Activated CD8-positive, alpha-beta memory T cell treated with anti-CD3 and anti-CD28 coated beads for 36 hours (primary cell): ENCODE measurements around the gene ADCY3. TPM values are rescaled to one million over a fixed set of nuclear protein-coding genes. Genes with fewer than 3 reads are reported as not detected.

Experiments used
- CTCF ChIA-PET: fragments of 350-600 bp; sonication (Branson Sonifier 250); formaldehyde crosslinking; loops from one replicate; lab custom pipeline; 2021; ENCODE audit warnings: antibody characterized with exemption; lab: Charles Lee
- POLR2A ChIA-PET: fragments of 350-600 bp; sonication (Branson Sonifier 250); formaldehyde crosslinking; loops from one replicate; lab custom pipeline; 2021; ENCODE audit warnings: antibody characterized with exemption; lab: Charles Lee
- total RNA-seq, 2 experiments: library from RNA; stranded (reverse); gene quantifications; one replicate each; pipeline ENCODE4 v1.2.3, GENCODE V29; 2021

ADCY3 gene
- total RNA-seq, 2 experiments from 2014 or later: 87.0 to 88.5 TPM

GRCh38 chr2:24826773-24827145 is 93.3 kb downstream of the ADCY3 start:
- ChIA-PET CTCF (interaction anchor here (1.2 to 3.9 kb wide), 4 partner anchors 17 to 417 kb away, joined by 3 to 41 read pairs (median 8); partner anchors contain the start of genes CENPO and PTRHD1), POLR2A (no interaction called here)

DNA sequence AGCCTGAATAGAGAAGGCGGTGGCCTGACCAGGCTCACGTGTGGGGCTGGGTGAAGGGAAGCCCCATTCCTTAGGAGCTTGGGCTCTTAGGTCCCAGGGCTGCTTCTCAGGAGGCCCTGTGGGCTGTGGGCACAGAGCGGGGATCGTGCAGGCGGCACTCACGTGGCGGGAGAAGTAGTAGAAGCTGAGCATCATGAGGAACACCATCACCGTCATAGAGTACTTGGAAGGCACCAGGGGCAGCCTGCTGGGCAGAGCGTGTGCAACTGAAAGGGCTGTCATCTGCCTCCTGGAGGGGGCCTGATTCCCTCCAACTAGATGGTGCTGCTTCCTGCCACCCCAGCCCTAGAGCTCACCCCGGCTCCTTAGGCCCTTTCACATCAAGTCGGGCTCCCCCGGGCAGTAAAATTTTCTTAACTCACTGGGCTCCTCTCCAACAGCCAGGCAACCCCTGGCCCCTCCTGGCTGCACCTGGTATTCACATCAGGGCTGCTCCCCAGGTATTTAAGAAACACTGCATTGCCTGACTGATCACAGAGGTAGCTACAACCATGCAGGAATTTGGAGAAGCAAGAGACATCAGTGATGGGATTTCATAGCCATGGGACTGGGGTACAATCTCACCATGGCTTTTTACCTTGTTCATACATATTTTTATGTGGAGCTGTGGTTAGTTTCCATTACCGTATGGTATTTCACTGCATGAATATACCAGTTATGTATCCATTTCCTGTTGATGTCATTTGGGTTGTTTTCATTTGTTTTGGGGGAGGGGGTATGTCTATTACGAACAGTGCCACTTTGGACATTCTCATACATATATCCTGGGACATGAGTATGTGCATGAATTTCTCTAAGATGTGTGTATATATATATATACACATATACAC is 93.9 kb downstream of the ADCY3 start:
- CTCF ChIA-PET: interaction anchor here (1.5 to 3.9 kb wide), 3 partner anchors 11 to 417 kb away, joined by 3 to 41 read pairs (median 10); partner anchors contain the start of genes CENPO and PTRHD1
- POLR2A ChIA-PET: no interaction called here

DNA sequence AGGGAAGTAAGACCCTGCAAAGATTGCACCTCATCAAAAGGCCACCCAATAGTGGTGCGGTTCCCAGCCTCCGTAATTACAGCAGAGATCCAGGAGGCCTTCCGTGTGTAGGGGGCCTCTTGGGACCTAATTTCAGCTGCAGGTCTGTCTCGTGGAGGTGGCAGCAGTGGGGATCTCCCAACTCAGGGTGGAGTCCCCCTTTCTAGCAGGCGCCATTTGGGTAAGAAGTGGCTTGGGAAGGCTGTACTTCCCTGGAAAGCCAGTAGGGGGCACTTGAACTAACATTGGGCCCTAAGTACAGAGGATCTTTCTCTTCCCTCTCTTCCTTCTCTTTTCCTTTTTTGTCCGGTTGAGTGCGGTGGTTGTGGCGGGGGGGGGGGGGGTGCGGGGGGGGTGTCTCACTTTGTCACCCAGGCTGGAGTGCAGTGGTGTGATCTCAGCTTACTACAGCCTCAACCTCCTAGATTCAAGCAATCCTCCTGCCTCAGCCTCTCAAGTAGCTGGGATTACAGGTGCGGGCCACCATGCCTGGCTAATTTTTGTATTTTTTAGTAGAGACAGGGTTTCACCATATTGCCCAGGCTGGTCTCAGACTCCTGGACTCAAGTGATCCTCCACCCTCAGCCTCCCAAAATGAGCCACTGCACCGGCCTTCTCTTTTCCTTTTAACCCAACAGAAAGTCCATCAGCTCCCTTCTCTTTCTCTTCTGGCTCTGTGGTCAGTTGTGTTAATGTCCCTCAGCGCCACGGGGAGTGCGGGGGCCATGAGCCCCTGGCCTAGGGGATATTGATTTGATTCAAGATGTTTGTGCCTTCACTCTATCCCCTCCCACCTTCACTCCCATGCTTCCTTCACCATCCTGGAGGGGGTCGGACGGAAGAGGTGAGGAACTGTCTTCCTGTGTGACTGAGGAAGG is 94.8 kb downstream of the ADCY3 start:
- ChIA-PET POLR2A (no interaction called here), CTCF (interaction anchor here (1.5 kb wide), 1 partner anchor 12 kb away, joined by 3 read pairs; no protein-coding TSS in a partner anchor)

- ChIA-PET POLR2A (no interaction called here), CTCF (no interaction called here)
Measured at GRCh38 chr2:24824071-24824588, 95.9 kb downstream of the ADCY3 start.

DNA sequence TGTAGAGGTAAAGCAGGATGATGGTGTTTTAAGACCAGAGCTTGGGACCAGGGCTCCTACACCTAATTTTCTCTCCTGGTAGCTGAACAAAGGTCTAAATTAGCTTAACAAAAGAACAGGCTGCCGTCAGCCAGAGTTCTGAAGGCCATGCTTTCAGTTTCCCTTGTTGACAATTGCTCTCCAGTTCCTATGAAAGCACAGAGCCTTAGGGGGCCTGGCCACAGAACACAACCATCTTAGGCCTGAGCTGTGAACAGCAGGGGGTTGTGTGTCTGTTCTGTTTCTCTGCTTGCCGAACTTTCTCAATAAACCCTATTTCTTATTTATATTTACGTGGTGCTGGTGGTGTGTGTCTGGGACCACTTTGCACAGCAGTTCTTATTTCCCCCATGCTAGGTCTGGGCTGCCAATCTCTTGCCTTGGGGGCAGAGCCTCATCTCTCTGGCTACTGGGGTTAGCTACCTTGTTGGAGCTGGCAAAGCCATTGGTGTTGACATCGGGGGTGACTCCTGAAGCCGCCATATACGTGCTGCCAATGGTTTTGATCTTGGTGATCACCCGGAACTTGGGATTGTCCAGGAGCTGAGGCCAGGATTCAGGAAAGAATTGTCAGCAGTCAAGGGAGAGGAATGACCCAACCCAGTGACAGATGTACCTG is 97.9 kb downstream of the ADCY3 start:
- CTCF ChIA-PET: no interaction called here
- POLR2A ChIA-PET: no interaction called here

DNA sequence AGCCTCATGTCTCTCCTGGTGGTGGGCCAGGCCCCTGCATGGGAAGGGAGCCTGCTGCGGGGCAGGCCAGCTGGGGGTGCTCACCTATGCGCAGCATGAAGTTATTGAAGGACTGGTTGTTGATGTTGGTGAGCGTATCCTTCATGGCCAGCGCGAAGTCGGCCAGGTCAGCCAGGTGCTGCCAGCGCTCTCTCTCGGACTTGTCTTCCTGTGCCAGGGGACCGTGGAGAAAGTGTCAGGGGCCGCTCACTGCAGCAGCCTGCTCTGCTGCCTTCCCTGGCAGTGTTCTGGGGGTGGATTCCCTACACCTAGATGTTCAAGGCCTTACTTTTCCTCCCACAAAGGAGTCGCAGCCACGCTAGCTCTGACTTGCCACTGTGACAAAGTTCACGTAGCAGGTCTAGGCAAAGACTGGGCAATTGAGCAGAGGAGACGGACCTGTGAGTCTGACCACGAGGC is 98.6 kb downstream of the ADCY3 start:
- CTCF ChIA-PET: no interaction called here
- POLR2A ChIA-PET: no interaction called here

DNA sequence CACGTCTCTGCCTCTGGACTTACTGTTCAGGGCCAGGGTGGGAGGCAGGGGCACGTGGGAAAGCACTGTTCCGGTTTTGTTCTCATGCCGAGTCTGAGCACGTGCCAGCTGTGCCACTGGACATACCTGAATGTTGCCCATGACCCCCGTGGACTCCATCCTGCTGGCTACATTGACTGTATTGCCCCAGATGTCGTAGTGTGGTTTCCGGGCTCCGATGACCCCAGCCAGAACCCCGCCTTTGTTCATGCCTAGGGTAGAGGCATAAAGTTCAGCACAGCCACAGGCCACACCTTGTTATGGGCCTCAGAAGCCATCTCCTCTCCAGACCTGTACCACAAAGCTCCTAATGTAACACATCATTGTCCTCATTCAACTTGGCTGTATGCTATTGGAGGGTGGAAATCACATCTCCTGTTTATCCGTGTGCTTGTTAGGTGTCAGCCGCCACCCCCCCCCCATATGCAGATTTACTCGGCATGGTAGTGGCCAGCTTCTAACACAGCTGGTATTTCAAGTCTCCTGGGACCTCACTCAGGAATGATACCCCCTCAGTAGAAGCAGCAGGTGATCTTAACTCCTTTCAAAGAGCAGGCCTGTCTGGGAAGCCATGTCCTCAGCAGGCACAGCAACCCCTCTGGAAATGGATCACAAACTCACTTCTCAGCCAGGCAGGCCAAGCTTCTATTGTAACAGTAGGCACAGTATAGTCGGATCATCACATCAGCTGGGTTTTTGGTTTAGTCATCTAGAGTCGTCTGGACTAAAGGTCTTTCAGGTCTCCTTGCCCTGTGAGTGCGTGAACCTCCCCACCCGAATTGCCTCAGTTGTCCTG is 99.2 kb downstream of the ADCY3 start:
- ChIA-PET POLR2A (interaction anchor here (1.1 kb wide), 1 partner anchor 309 kb away, joined by 3 read pairs; no protein-coding TSS in a partner anchor), CTCF (interaction anchor here (1.1 kb wide), 1 partner anchor 376 kb away, joined by 3 read pairs; no protein-coding TSS in a partner anchor)

DNA sequence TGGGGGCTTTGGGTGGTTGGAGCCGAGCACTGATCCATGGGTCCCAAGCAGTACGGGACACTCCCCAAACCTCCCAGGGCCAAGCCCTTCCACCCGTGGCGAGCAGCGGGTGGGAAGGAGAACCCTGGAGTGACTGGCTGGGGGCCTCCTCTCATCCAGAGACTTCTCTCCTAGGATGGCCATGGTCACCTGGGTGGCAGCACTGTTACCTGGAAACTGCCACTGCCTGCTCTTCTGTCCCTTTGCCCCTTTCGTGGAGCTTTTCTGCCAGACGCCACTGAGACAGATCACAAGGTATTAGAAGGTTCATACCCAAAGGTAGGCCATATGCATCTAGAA is 99.9 kb downstream of the ADCY3 start:
- ChIA-PET POLR2A (interaction anchor here (1.1 kb wide), 1 partner anchor 308 kb away, joined by 3 read pairs; no protein-coding TSS in a partner anchor), CTCF (interaction anchor here (1.1 kb wide), 1 partner anchor 376 kb away, joined by 3 read pairs; no protein-coding TSS in a partner anchor)

- POLR2A ChIA-PET: interaction anchor here (1.1 kb wide), 1 partner anchor 307 kb away, joined by 3 read pairs; no protein-coding TSS in a partner anchor
- CTCF ChIA-PET: interaction anchor here (1.1 kb wide), 1 partner anchor 377 kb away, joined by 3 read pairs; no protein-coding TSS in a partner anchor
Measured at GRCh38 chr2:24819442-24820174, 100.4 kb downstream of the ADCY3 start.

DNA sequence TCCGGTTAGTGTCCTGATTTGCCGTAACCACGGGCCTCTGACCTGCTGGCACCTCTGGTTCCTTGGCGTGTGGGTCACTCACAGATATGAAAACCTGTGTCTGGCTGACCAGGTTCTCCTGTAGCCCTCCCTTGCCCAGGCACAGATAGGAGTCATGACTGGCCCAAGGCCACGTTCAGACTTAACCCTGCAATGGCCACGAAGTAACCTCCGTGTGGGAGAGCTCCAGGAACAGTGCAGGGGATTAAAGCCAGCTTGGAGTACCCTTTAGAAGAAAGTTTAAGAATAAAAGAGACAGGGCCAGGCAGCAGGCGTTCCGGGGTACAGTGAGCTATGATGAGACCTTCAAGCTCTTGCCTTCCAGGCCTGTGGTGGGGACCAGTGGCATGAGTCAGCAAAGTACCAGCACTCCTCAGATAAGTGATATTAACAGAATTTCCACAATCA is 101.3 kb downstream of the ADCY3 start:
- ChIA-PET CTCF (interaction anchor here (1.1 kb wide), 1 partner anchor 409 kb away, joined by 3 read pairs; no protein-coding TSS in a partner anchor), POLR2A (no interaction called here)

DNA sequence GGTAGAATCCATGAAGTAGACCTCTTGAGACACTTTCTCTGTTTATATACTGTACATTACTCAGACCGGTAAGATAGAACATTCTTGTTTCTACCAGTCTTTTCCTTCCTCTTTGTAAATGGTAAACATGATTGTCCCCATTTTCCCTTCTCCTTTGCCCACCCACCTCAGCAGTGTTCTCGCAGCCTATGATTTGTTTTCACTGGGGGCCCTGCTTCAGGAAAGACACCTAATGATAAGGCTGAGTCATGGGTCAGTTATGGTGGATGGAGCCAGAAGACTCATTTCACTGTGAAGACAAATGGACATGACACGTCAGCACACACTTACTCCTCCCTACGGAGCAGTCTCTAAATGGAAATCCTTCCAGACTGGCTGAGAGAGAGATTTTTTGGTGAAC is 103.2 kb downstream of the ADCY3 start:
- ChIA-PET POLR2A (no interaction called here), CTCF (no interaction called here)

DNA sequence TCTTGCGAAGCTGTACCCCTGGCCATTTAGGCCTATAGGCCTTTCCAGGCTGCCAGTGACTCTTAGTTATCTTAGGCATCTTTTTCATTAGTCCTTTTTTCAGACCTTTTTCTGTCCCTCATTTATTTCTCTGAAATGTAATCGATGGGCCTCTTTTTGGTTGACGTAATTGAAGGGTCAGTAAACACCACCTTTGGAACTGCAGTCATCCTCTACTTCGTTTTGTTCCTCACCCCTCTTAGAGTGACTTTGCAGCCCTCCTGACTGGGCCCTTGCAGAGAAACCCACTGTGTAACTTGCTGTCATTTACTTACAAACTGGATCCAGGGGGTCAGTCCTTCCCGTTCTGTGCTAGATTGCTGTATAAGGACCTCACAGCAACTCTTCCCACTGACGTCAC is 103.6 kb downstream of the ADCY3 start:
- CTCF ChIA-PET: no interaction called here
- POLR2A ChIA-PET: no interaction called here

GRCh38 chr2:24815171-24815570 is 104.9 kb downstream of the ADCY3 start:
- ChIA-PET POLR2A (interaction anchor here (0.6 kb wide), 1 partner anchor 102 kb away, joined by 3 read pairs; no protein-coding TSS in a partner anchor), CTCF (interaction anchor here (0.8 kb wide), 1 partner anchor 31 kb away, joined by 3 read pairs; no protein-coding TSS in a partner anchor)

- POLR2A ChIA-PET: interaction anchor here (0.6 kb wide), 1 partner anchor 103 kb away, joined by 3 read pairs; no protein-coding TSS in a partner anchor
- CTCF ChIA-PET: interaction anchor here (0.5 to 0.8 kb wide), 2 partner anchors 31 to 137 kb away, joined by 3 read pairs; no protein-coding TSS in a partner anchor
Measured at GRCh38 chr2:24814516-24814915, 105.5 kb downstream of the ADCY3 start.

- CTCF ChIA-PET: interaction anchor here (0.6 kb wide), 1 partner anchor 14 kb away, joined by 3 read pairs; no protein-coding TSS in a partner anchor
Measured at GRCh38 chr2:24813691-24814137, 106.3 kb downstream of the ADCY3 start.

GRCh38 chr2:24809316-24810007 is 110.6 kb downstream of the ADCY3 start:
- ChIA-PET CTCF (interaction anchor here (1.1 kb wide), 2 partner anchors 18 to 568 kb away, joined by 3 read pairs; no protein-coding TSS in a partner anchor), POLR2A (no interaction called here)

More at GRCh38 chr2:24813691-24814137, 106.3 kb downstream of the ADCY3 start:
- POLR2A ChIA-PET: no interaction called here
